GM08714 (cell line): ENCODE measurements around the gene ZNF599.

Experiments
- H3K4me3 ChIP-seq: fragments of 200-500 bp; sonication (Bioruptor generic); 2 replicates; pipeline ENCODE4 v1.5.1; 2014; ENCODE audit warnings: mild to moderate bottlenecking, low read length, inconsistent platforms
- ZNF274 ChIP-seq: IDR thresholded peaks from 2 replicates; pipeline ENCODE4 v1.6.1; 2012; ENCODE audit warnings: mild to moderate bottlenecking, low read depth, low read length

Gene ZNF599

DNA sequence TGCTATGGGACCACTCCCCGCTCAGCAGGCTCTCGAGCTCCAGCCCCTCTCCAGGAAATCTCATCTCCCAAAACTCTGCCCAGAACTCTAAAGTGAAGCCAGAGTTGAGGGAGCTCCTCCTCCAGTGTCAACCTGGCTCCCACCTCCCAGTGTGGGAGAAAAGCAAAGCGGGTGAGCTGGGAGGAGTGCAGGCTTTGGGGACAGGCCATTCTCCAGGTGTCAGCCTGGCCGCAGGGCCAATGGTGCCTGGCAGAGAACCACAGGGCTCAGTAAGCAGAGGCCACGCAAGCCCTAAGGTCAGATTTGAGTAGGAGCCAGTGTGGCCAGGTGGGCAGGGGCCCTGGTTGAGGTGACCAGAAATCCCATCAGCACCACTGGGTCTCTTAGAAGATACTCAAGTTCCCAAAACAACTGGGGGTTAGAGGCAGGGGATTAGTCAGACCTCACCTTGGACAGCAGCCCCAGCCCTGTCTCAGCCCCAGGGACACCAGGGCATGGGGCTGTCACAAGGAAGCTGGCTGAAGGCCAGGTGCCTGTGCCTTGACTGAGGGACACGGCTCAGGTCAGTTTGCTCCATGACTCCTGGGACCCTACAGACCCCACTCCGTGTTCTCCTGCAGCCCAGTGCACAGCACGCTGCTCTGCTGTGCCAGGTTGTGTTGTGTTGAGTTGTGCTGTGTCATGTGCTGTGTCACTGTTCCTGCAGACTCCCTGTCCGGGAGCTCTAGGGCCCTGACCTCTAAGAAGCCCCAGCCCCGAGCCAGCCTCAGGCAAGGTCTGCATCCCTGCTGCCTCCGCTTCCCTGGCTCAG is 41.8 kb downstream of the ZNF599 start:
- H3K4me3 ChIP-seq = no peak overlapping the region
- TF ChIP-seq ZNF274 = no peak

DNA sequence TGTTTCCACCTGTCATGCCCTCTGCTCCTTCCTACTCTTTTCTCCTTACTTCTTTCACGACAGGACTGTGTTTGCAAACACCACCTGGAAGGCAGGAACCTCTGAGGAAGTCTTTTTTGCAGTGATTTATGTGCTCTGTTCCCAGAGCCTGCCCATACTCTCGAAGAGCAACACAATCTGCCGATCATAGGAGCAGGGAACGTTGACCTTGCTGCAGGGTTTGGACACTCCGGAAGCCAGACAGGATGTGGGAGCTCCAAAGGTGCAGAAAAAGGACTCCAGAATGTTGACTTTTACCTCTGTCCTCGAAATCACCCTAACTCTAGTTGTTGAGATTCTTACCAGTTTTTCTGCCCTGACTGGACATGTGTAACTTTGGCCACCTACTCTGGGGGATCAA is 47.6 kb downstream of the ZNF599 start:
- H3K4me3 ChIP-seq = no peak overlapping the region
- no peak for TF ChIP-seq ZNF274

DNA sequence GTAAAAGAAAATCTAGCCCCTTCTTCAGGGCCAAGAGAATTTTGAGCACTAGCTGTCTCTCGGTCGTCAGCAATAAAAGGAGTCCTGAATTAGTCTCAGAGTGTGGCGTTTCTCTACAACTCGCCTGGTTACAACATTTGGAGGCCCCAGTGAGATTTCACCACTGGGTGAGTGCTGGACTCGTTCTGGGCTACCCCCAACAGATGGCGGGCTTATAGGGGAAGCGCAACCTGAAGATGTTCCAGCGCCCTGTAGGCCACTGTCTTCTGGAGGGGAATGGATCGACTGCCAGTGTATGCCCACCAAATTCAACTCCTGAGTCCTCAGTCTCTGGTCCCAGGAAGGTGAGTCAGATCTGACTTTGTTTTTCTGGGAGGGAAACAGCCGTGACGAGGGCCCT is 50.7 kb downstream of the ZNF599 start:
- no peak overlapping the region for H3K4me3 ChIP-seq
- TF ChIP-seq ZNF274 = no peak

DNA sequence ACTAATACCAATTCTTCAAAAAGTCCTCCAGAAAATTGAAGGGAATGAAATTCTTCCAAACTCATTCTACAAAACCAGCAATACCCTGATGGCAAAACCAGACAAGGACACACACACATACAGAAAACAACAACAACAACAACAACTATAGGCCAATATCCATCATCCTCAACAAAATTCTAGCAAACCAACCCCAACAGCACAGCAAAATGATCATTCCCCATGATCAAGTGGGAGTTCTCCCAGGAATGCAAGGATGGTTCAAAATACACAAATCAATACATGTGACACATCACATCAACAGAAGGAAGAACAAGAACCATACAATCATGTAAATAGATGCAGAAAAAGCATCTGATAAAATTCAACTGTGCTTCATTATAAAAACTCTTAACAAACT is 57.7 kb downstream of the ZNF599 start:
- no peak for TF ChIP-seq ZNF274
- H3K4me3 ChIP-seq = no peak overlapping the region

DNA sequence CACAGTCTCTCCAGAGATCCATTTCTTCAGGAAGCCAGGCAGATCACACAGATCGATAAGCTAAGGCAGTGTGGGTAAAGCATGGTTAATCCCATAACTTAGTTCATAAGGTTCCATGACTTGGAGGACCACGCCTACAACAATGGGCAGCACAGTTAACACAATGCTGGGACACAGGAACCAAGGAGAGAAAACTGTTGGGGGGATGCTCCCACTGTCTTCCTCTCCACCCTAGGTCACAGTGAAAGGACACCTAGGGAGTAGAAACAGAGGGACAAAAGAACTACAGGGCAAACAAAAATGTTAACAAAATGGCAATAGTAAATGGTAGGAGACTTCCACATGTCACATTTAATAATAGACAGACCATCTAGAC is 59.8 kb downstream of the ZNF599 start:
- H3K4me3 ChIP-seq = no peak overlapping the region
- no peak for TF ChIP-seq ZNF274

DNA sequence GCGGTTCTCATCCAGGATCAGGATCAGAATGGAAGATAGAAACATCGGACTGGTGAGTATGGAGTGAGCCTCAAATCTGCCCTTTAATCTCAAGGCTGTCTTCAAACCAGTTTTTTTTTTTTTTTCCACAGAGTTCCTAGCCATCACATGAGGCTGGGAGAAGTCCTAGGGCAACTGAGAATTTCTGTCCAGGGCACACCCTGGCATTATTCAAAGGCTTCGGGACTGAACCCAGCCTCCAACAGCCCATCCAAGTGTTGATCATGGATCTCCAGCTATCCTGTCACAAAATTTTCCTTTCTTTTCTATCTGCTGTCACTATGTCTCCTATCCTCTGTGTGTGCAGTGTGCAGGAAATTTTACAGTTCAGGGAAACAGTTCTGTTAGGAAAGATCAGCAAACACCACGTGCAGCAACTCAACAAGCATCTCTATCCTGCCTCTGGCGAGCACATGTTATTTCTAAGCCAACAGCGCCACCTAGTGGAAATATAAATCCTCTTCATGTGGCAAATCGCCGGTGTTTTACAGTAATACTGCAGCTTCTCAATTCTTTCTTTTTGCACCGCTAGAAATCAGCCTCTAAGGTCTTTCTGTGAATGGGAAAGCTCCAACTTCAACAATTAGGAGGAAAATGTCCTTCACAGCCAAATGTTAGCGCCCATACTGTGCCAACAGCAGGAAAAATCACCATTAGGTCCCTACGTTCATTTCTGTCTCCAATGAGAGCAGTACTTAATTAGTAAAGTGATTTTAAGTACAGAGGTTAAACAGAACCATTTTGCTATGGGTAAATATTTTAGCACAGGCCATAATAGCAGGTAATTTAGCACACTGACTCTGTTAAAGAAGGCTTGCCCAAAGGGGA is 60.4 kb downstream of the ZNF599 start:
- TF ChIP-seq ZNF274 = no peak
- no peak overlapping the region for H3K4me3 ChIP-seq

DNA sequence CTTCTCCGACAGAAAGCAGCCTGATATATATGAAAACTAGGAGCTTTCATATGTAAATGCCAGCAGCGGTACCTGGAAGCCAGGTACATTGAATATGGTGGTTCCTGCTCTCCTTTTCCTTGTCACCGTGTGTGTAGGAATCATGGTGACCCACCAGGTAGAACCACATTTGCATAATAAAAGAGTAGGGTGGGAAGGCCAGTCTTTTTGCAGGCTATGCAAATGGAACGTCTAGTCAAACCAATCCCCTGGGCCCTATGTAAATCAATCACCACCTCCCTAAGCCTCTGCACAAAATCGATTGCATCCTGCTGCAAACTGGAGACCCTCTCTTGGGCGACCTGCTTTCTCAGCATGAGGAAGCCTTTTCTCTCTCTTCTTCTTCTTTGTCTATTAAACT is 61.1 kb downstream of the ZNF599 start:
- no peak for TF ChIP-seq ZNF274
- H3K4me3 ChIP-seq = no peak overlapping the region
